IMR-90 (cell line): ENCODE measurements around the gene VAC14. TPM values are rescaled to one million over a fixed set of nuclear protein-coding genes. Genes with fewer than 3 reads are reported as not detected.

Experiments
- ATAC-seq: fragments of 200-7000 bp; cut with Tn5 transposase; 2 replicates; pipeline ENCODE4 v1.9.1; 2020; ENCODE audit warnings: low read depth, mild to moderate bottlenecking, moderate library complexity
- BruUV-seq: library from RNA; stranded (reverse); fragments of 400-500 nt; replicated peaks from 2 replicates; lab custom pipeline; 2021; lab: Mats Ljungman, UMichigan
- CTCF ChIA-PET: fragments of 300-600 bp; formaldehyde crosslinking; extraction: SDS; loops from one replicate; lab custom pipeline; 2021; ENCODE audit warnings: antibody characterized with exemption; lab: Yijun Ruan, JAX
- POLR2A ChIA-PET: fragments of 300-600 bp; sonication (Branson Sonifier 250); formaldehyde crosslinking; loops from one replicate; lab custom pipeline; 2022; ENCODE audit warnings: antibody characterized with exemption; ENCODE audit not compliant: unreplicated experiment; lab: Charles Lee
- DNase-seq: peaks from one replicate; pipeline ENCODE4 v3.0.0; 2013
- H2AFZ ChIP-seq: replicated peaks from 2 replicates; pipeline ENCODE3; 2013; ENCODE audit warnings: low read length, mild to moderate bottlenecking; ENCODE audit not compliant: poor library complexity
- H2AK5ac ChIP-seq: 2 replicates; pipeline ENCODE4 v1.6.1; 2013; ENCODE audit warnings: low read depth, low read length, inconsistent platforms
- H2AK9ac ChIP-seq: replicated peaks from 2 replicates; pipeline ENCODE3; 2013; ENCODE audit warnings: mild to moderate bottlenecking, low read depth, low read length, moderate library complexity; ENCODE audit not compliant: poor library complexity
- H2BK120ac ChIP-seq: 2 replicates; pipeline ENCODE4 v1.6.1; 2013; ENCODE audit warnings: low read depth, low read length, inconsistent platforms
- H2BK15ac ChIP-seq: 3 replicates; pipeline ENCODE4 v1.6.1; 2013; ENCODE audit warnings: low read depth, low read length, inconsistent platforms
- H2BK20ac ChIP-seq: 2 replicates; pipeline ENCODE4 v1.6.1; 2013; ENCODE audit warnings: low read depth, mild to moderate bottlenecking, inconsistent platforms, low read length, moderate library complexity
- H2BK5ac ChIP-seq: 2 replicates; pipeline ENCODE4 v1.6.1; 2013; ENCODE audit warnings: mild to moderate bottlenecking, low read depth, low read length, inconsistent platforms; ENCODE audit not compliant: poor library complexity, severe bottlenecking
- H3K14ac ChIP-seq: replicated peaks from 2 replicates; pipeline ENCODE4 v1.6.1; 2013; ENCODE audit warnings: low read depth, low read length, inconsistent platforms
- H3K18ac ChIP-seq: 2 replicates; pipeline ENCODE4 v1.6.1; 2013; ENCODE audit warnings: low read depth, low read length, control low read depth
- H3K23ac ChIP-seq: 2 replicates; pipeline ENCODE4 v1.6.1; 2013; ENCODE audit warnings: low read depth, low read length, inconsistent platforms
- H3K27ac ChIP-seq: 2 replicates; pipeline ENCODE4 v1.5.1; 2013; ENCODE audit warnings: mild to moderate bottlenecking, control low read depth, low read length; ENCODE audit not compliant: insufficient read depth
- H3K27me3 ChIP-seq: 2 replicates; pipeline ENCODE4 v1.6.1; 2013; ENCODE audit warnings: low read length; ENCODE audit not compliant: control insufficient read depth, insufficient read depth
- H3K36me3 ChIP-seq: 2 replicates; pipeline ENCODE4 v1.6.1; 2013; ENCODE audit warnings: low read length, mixed read lengths; ENCODE audit not compliant: control insufficient read depth, insufficient read depth
- H3K4ac ChIP-seq: 2 replicates; pipeline ENCODE4 v1.6.1; 2013; ENCODE audit warnings: low read depth, low read length, inconsistent platforms
- H3K4me1 ChIP-seq: 2 replicates; pipeline ENCODE4 v1.6.1; 2013; ENCODE audit warnings: low read length, mixed read lengths; ENCODE audit not compliant: control insufficient read depth, insufficient read depth
- H3K4me2 ChIP-seq: 2 replicates; pipeline ENCODE4 v1.6.1; 2013; ENCODE audit warnings: low read depth, mild to moderate bottlenecking, control low read depth, low read length, moderate library complexity
- H3K4me3 ChIP-seq: 2 replicates; pipeline ENCODE4 v1.5.1; 2013; ENCODE audit warnings: low read depth, mild to moderate bottlenecking, control low read depth, low read length, moderate library complexity; ENCODE audit not compliant: insufficient read depth
- H3K56ac ChIP-seq: 2 replicates; pipeline ENCODE4 v1.6.1; 2013; ENCODE audit warnings: low read length, inconsistent platforms; ENCODE audit not compliant: insufficient read depth; ENCODE audit errors: extremely low read depth
- H3K79me1 ChIP-seq, 2 experiments: 2 replicates each; pipeline ENCODE4 v1.6.1; 2013; ENCODE audit warnings: low read length in 2 of 2, inconsistent platforms in 1 of 2, low read depth in 1 of 2
- H3K9ac ChIP-seq: 2 replicates; pipeline ENCODE4 v1.6.1; 2013; ENCODE audit warnings: low read depth, low read length, control low read depth
- H3K9me1 ChIP-seq: 2 replicates; pipeline ENCODE4 v1.6.1; 2013; ENCODE audit warnings: low read length, inconsistent platforms; ENCODE audit not compliant: insufficient read depth
- H3K9me3 ChIP-seq: 2 replicates; pipeline ENCODE4 v1.6.1; 2013; ENCODE audit warnings: low read length; ENCODE audit not compliant: control insufficient read depth, insufficient read depth
- H4K20me1 ChIP-seq: 2 replicates; pipeline ENCODE4 v1.6.1; 2013; ENCODE audit warnings: low read length, inconsistent platforms; ENCODE audit not compliant: insufficient read depth
- H4K5ac ChIP-seq: 2 replicates; pipeline ENCODE4 v1.6.1; 2013; ENCODE audit warnings: mild to moderate bottlenecking, low read depth, low read length, control low read depth
- H4K8ac ChIP-seq, 2 experiments: 2 replicates each; pipeline ENCODE4 v1.6.1; 2013; ENCODE audit warnings: low read depth in 2 of 2, low read length in 2 of 2, control low read depth in 1 of 2, inconsistent platforms in 1 of 2
- H4K91ac ChIP-seq: 2 replicates; pipeline ENCODE4 v1.6.1; 2013; ENCODE audit warnings: low read depth, low read length, inconsistent platforms; ENCODE audit not compliant: insufficient read depth
- CEBPB ChIP-seq: IDR thresholded peaks from 2 replicates; pipeline ENCODE4 v1.6.1; 2012; ENCODE audit warnings: low read depth, low read length, improper control_type of control experiment
- MAZ ChIP-seq: IDR thresholded peaks from 2 replicates; pipeline ENCODE4 v1.6.1; 2012; ENCODE audit warnings: low read depth, mild to moderate bottlenecking, low read length, improper control_type of control experiment, moderate library complexity, borderline replicate concordance
- RFX5 ChIP-seq: IDR thresholded peaks from 2 replicates; pipeline ENCODE4 v1.8.0; 2012; ENCODE audit warnings: low read depth, mild to moderate bottlenecking, low read length, moderate library complexity
- WGBS, 2 experiments: methylation state at CpG; one replicate each; pipeline versions ENCODE4 v1.1.5 to v1.1.7; 2013; ENCODE audit warnings: missing lambda C conversion rate in 2 of 2; ENCODE audit not compliant: insufficient read length in 1 of 2; ENCODE audit errors: extremely low coverage in 2 of 2; 5-methylcytosine and 5-hydroxymethylcytosine counted together
- dilution Hi-C: fragments of 300-500 bp; cut with HindIII; formaldehyde crosslinking; loops from one replicate; pipeline ENCODE4 v1.14.3; 2018; ENCODE audit warnings: low sequenced_read_pairs; ENCODE audit not compliant: unreplicated experiment
- in situ Hi-C: fragments of 300-500 bp; cut with MboI; formaldehyde crosslinking; loops from 3 replicates; pipeline ENCODE4 v1.14.3; 2019; ENCODE audit warnings: low sequenced_read_pairs, inconsistent platforms, mixed read lengths
- intact Hi-C: fragments of 100-400 bp; cut with micrococcal nuclease; formaldehyde crosslinking; loops from 2 replicates; pipeline ENCODE4 v1.10.0; 2022
- polyA plus RNA-seq, 3 experiments: library from polyadenylated mRNA; depleted of rRNA; stranded (reverse); fragments of >200 nt; gene quantifications; 2 replicates each; pipeline ENCODE4 v1.2.3, GENCODE V29; 2012; ENCODE audit warnings: low replicate concordance in 1 of 3
- total RNA-seq: library from RNA; depleted of rRNA; stranded (reverse); fragments of >200 nt; gene quantifications from 2 replicates; pipeline ENCODE4 v1.2.3, GENCODE V29; 2012

The VAC14 gene
- total and polyA plus RNA-seq, 2 of the 4 experiments (the other 2 are of a cell fraction) = 21.1 to 40.2 TPM

DNA sequence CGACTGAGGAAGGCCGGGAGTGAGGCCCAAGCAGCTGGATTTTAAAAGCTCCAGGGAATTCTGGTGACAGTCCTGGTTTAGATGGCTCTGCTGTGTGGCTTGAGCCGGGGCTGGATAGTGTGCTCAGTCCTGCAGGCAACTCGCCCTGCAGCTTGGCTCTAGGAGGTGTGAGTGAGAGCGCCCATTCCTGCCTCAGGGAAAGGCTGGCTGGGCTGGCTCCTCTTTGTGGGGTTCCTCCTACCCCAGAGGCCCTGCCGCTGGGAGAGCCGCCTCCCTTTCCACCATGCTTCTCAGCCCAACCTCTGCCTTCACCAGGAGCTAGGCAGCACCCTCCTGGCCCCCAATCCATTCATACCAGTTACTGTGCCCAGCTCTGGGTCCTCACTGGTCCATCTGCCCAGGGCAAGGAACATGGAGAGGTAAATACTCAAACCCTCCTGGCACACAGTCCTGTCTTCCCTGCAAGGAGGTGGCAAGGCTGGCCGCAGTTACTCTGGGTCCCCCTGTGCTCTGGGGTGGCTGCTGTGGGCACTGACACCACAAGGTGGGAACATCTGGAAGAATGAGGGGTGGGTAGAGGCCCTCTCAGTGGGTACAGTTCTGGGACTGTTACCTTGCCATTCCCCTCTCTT is 47.1 kb downstream of the VAC14 start:
- Histone ChIP-seq H3K27ac (no peak overlapping the region; the same call in 1 of the 2 replicates), H2AFZ (no peak overlapping the region), H3K79me1 (peaks cover 6 to 50% of the 10 kb centered on the region in 2 experiments; a peak in 2 of 4 replicates), H3K9ac (no peak overlapping the region), H4K91ac (no peak overlapping the region), H4K5ac (no peak overlapping the region), H3K4me3 (no peak overlapping the region), H3K4ac (peak overlapping the region; percentile 24; the same call in 1 of the 2 replicates), H2BK120ac (no peak overlapping the region), H3K4me2 (no peak overlapping the region), H2AK5ac (peak overlapping the region; percentile 51; the same call in 1 of the 2 replicates), H3K14ac (no peak overlapping the region), H3K36me3 (peaks cover 1% of the 10 kb centered on the region), H3K23ac (no peak overlapping the region), H4K20me1 (no peaks in the 10 kb centered on the region), H2BK5ac (no peak overlapping the region), H3K27me3 (no peaks in the 10 kb centered on the region), H4K8ac (no peak overlapping the region), H2BK15ac (no peak overlapping the region), H3K4me1 (peaks cover 27% of the 10 kb centered on the region), H2BK20ac (no peak overlapping the region), H3K18ac (no peak overlapping the region), H3K9me3 (no peaks in the 10 kb centered on the region), H3K9me1 (peaks cover 28% of the 10 kb centered on the region), H2AK9ac (no peak overlapping the region), H3K56ac (no peak overlapping the region)
- POLR2A ChIA-PET = no interaction called here
- in situ Hi-C loops = no loop called here
- dilution Hi-C loops = no loop called here
- no TSS peak for BruUV-seq
- DNase-seq (no peak), ATAC-seq (no peak)
- WGBS, 2 experiments = no CpG with 5 or more reads among the region's 8 CpGs
- CTCF ChIA-PET = no interaction called here
- TF ChIP-seq MAZ (no peak), RFX5 (no peak), CEBPB (no peak)
- intact Hi-C loops = no loop called here
